Activated effector memory CD4-positive, alpha-beta T cell treated with Interleukin-2 at 50 U/mL for 16 hours (primary cell): Measurements from ENCODE around the gene KATNA1.
A peak's percentile ranks its signal among the peaks of the same experiment; 100 is the strongest.
"Not testable (repeated sequence)": the region's sequence is repeated elsewhere in the genome, so short reads cannot be mapped to it uniquely, and the experiment has no call there.

Experiments used
- DNase-seq: peaks from one replicate; pipeline ENCODE4 v3.0.0-alpha.2; 2020

The KATNA1 gene

GRCh38 chr6:149648148-149649145, at the start of gene KATNA1:
TSS of gene KATNA1 (minus strand) at chr6:149648714. CDS start at chr6:149638547, 10,167 bp downstream.
- DNase-seq = peak; percentile 81

GRCh38 chr6:149698175-149698574, 49.7 kb upstream of the KATNA1 start:
- DNase-seq = no peak

GRCh38 chr6:149696901-149697300, 48.4 kb upstream of the KATNA1 start:
- no peak for DNase-seq

GRCh38 chr6:149694921-149695320, 46.4 kb upstream of the KATNA1 start:
- DNase-seq = no peak

- DNase-seq = no peak
Observed at GRCh38 chr6:149691201-149691600, 42.7 kb upstream of the KATNA1 start.

- no peak for DNase-seq
Observed at GRCh38 chr6:149686230-149686629, 37.7 kb upstream of the KATNA1 start.

GRCh38 chr6:149683256-149683859, 34.8 kb upstream of the KATNA1 start:
- DNase-seq = no peak

GRCh38 chr6:149681845-149682244, 33.3 kb upstream of the KATNA1 start:
- DNase-seq = not testable (repeated sequence)

- no peak for DNase-seq
Observed at GRCh38 chr6:149681209-149681608, 32.7 kb upstream of the KATNA1 start.

GRCh38 chr6:149680503-149680902, 32.0 kb upstream of the KATNA1 start:
- no peak for DNase-seq

GRCh38 chr6:149672265-149672664, 23.8 kb upstream of the KATNA1 start:
- DNase-seq = not testable (repeated sequence)

- DNase-seq = no peak
Observed at GRCh38 chr6:149660028-149660427, 11.5 kb upstream of the KATNA1 start.

GRCh38 chr6:149657441-149657840, 8.9 kb upstream of the KATNA1 start:
- no peak for DNase-seq

GRCh38 chr6:149651056-149651455, 2.5 kb upstream of the KATNA1 start:
- no peak for DNase-seq

- no peak for DNase-seq
Observed at GRCh38 chr6:149646599-149646998, 1.9 kb downstream of the KATNA1 start.

- DNase-seq = no peak
Observed at GRCh38 chr6:149642829-149643580, 5.5 kb downstream of the KATNA1 start.

GRCh38 chr6:149636124-149636523, 12.4 kb downstream of the KATNA1 start:
- DNase-seq = no peak

- no peak for DNase-seq
Observed at GRCh38 chr6:149634315-149634714, 14.2 kb downstream of the KATNA1 start.

GRCh38 chr6:149628875-149629510, 19.5 kb downstream of the KATNA1 start:
- no peak for DNase-seq

- no peak for DNase-seq
Observed at GRCh38 chr6:149627672-149628071, 20.8 kb downstream of the KATNA1 start.

GRCh38 chr6:149615805-149616204, 32.7 kb downstream of the KATNA1 start:
- no peak for DNase-seq

- DNase-seq = no peak
Observed at GRCh38 chr6:149614337-149614736, 34.2 kb downstream of the KATNA1 start.
